Measurements from ENCODE around the gene ADCK1. TPM values are rescaled to one million over a fixed set of nuclear protein-coding genes. Genes with fewer than 3 reads are reported as not detected.
"Not testable (repeated sequence)": the region's sequence is repeated elsewhere in the genome, so short reads cannot be mapped to it uniquely, and the experiment has no call there.

Gene ADCK1
- total RNA-seq, 4 donors from 2014 or later, result 10.7 to 33.0 (median 18.9) TPM

GRCh38 chr14:77786148-77786547 lies 13.8 kb upstream of the ADCK1 start:
- H3K27ac ChIP-seq, result no peak overlapping the region
- H3K36me3 ChIP-seq, result no peaks in the 10 kb centered on the region
- no peaks in the 10 kb centered on the region for H3K27me3 ChIP-seq
- no peak overlapping the region for H3K4me3 ChIP-seq
- TF ChIP-seq CTCF (IDR thresholded peaks at IDR 0.05) (no peak), POLR2A (IDR thresholded peaks at IDR 0.05) (no peak)
- DNase-seq, result no peak
- no peaks in the 10 kb centered on the region for H3K9me3 ChIP-seq
- no peaks in the 10 kb centered on the region for H3K4me1 ChIP-seq

GRCh38 chr14:77790566-77791224 lies 9.2 kb upstream of the ADCK1 start:
- Histone ChIP-seq H3K4me1 (no peaks in the 10 kb centered on the region), H3K27me3 (no peaks in the 10 kb centered on the region), H3K36me3 (no peaks in the 10 kb centered on the region), H3K9me3 (no peaks in the 10 kb centered on the region), H3K4me3 (no peak overlapping the region), H3K27ac (no peak overlapping the region)
- no peak for TF ChIP-seq POLR2A (IDR thresholded peaks at IDR 0.05)
- no peak for TF ChIP-seq CTCF (IDR thresholded peaks at IDR 0.05)
- DNase-seq, result no peak

- Histone ChIP-seq H3K4me3 (no peak overlapping the region), H3K36me3 (no peaks in the 10 kb centered on the region), H3K4me1 (no peaks in the 10 kb centered on the region), H3K27me3 (no peaks in the 10 kb centered on the region), H3K27ac (no peak overlapping the region), H3K9me3 (no peaks in the 10 kb centered on the region)
- no peak for TF ChIP-seq POLR2A (IDR thresholded peaks at IDR 0.05)
- no peak for DNase-seq
Measured at GRCh38 chr14:77791225-77791600, 8.7 kb upstream of the ADCK1 start.

- not testable (repeated sequence) for H3K4me1 ChIP-seq, H3K27ac ChIP-seq, DNase-seq, H3K27me3 ChIP-seq, H3K9me3 ChIP-seq, H3K36me3 ChIP-seq, H3K4me3 ChIP-seq
Measured at GRCh38 chr14:77793255-77793654, 6.7 kb upstream of the ADCK1 start.

- DNase-seq, result no peak
- Histone ChIP-seq H3K27me3 (no peaks in the 10 kb centered on the region), H3K27ac (no peak overlapping the region), H3K9me3 (no peaks in the 10 kb centered on the region), H3K4me1 (no peaks in the 10 kb centered on the region), H3K4me3 (no peak overlapping the region), H3K36me3 (no peaks in the 10 kb centered on the region)
- TF ChIP-seq POLR2A (IDR thresholded peaks at IDR 0.05), result no peak
- no peak for TF ChIP-seq CTCF (IDR thresholded peaks at IDR 0.05)
Measured at GRCh38 chr14:77794357-77794756, 5.6 kb upstream of the ADCK1 start.

- not testable (repeated sequence) for H3K36me3 ChIP-seq, H3K9me3 ChIP-seq, DNase-seq, H3K27me3 ChIP-seq, H3K4me1 ChIP-seq
- peak overlapping the region; percentile 77 to 98 (median 85) for H3K4me3 ChIP-seq
- peak overlapping the region in 2 of 4 donors; percentile 90 to 96 for H3K27ac ChIP-seq
Measured at GRCh38 chr14:77799456-77799855, 453 bp upstream of the ADCK1 start.

- DNase-seq, result no peak
- TF ChIP-seq CTCF (IDR thresholded peaks at IDR 0.05), result no peak
- no peak for TF ChIP-seq POLR2A (IDR thresholded peaks at IDR 0.05)
- peak overlapping the region; percentile 69 to 96 (median 86) for H3K27ac ChIP-seq
- H3K4me3 ChIP-seq, result peak overlapping the region; percentile 77 to 98 (median 85)
- no peaks in the 10 kb centered on the region for H3K27me3 ChIP-seq
- H3K4me1 ChIP-seq, result no peaks in the 10 kb centered on the region
- H3K36me3 ChIP-seq, result no peaks in the 10 kb centered on the region
- H3K9me3 ChIP-seq, result no peaks in the 10 kb centered on the region
Measured at GRCh38 chr14:77800814-77801213, 905 bp downstream of the ADCK1 start.

Measured in Peyer's patch (tissue), 4 donors.